GM18867 (cell line): ENCODE results near the gene FNDC10.
"Not testable (repeated sequence)": the region's sequence is repeated elsewhere in the genome, so short reads cannot be mapped to it uniquely, and the experiment has no call there.

Experiments used
- ATAC-seq: cut with Tn5 transposase; IDR thresholded peaks from one replicate; pipeline ENCODE4 v1.9.1; 2021; ENCODE audit warnings: mild to moderate bottlenecking, moderate library complexity; ENCODE audit not compliant: unreplicated experiment

Gene FNDC10

GRCh38 chr1:1567891-1568291, 32.0 kb downstream of the FNDC10 start:
- ATAC-seq, result no peak

GRCh38 chr1:1567152-1567875, 32.6 kb downstream of the FNDC10 start:
- ATAC-seq, result no peak

- no peak for ATAC-seq
Observed at GRCh38 chr1:1565340-1565739, 34.6 kb downstream of the FNDC10 start.

GRCh38 chr1:1564268-1564667, 35.7 kb downstream of the FNDC10 start:
- ATAC-seq, result no peak

GRCh38 chr1:1563688-1564087, 36.2 kb downstream of the FNDC10 start:
- no peak for ATAC-seq

- no peak for ATAC-seq
Observed at GRCh38 chr1:1562556-1563195, 37.3 kb downstream of the FNDC10 start.

- ATAC-seq, result no peak
Observed at GRCh38 chr1:1561801-1562470, 38.0 kb downstream of the FNDC10 start.

- no peak for ATAC-seq
Observed at GRCh38 chr1:1560178-1560577, 39.8 kb downstream of the FNDC10 start.

GRCh38 chr1:1559066-1559465, 40.9 kb downstream of the FNDC10 start:
- ATAC-seq, result no peak

- no peak for ATAC-seq
Observed at GRCh38 chr1:1558591-1558990, 41.3 kb downstream of the FNDC10 start.

- not testable (repeated sequence) for ATAC-seq
Observed at GRCh38 chr1:1557688-1558087, 42.2 kb downstream of the FNDC10 start.

GRCh38 chr1:1556961-1557360, 43.0 kb downstream of the FNDC10 start:
- ATAC-seq, result not testable (repeated sequence)

GRCh38 chr1:1556505-1556904, 43.4 kb downstream of the FNDC10 start:
- no peak for ATAC-seq

GRCh38 chr1:1554926-1555915, 44.7 kb downstream of the FNDC10 start:
- no peak for ATAC-seq

GRCh38 chr1:1554550-1554925, 45.4 kb downstream of the FNDC10 start:
- no peak for ATAC-seq

- no peak for ATAC-seq
Observed at GRCh38 chr1:1553821-1554494, 46.0 kb downstream of the FNDC10 start.

GRCh38 chr1:1552263-1552639, 47.7 kb downstream of the FNDC10 start:
- no peak for ATAC-seq

- ATAC-seq, result no peak
Observed at GRCh38 chr1:1551524-1552262, 48.2 kb downstream of the FNDC10 start.

- ATAC-seq, result no peak
Observed at GRCh38 chr1:1550591-1551432, 49.1 kb downstream of the FNDC10 start.
